GM21526 (cell line): Measurements from ENCODE around the gene RBM46.

Experiments used
- ATAC-seq: cut with Tn5 transposase; IDR thresholded peaks from one replicate; pipeline ENCODE4 v1.9.1; 2021; ENCODE audit warnings: moderate library complexity; ENCODE audit not compliant: unreplicated experiment, low FRiP score

The RBM46 gene

GRCh38 chr4:154781126-154781982 lies at the start of gene RBM46:
Gene RBM46 (plus strand): TSS chr4:154781272. CDS start chr4:154796753, 15,481 bp downstream.
- ATAC-seq: no peak

GRCh38 chr4:154731756-154732155 lies 49.3 kb upstream of the RBM46 start:
- no peak for ATAC-seq

GRCh38 chr4:154732669-154733068 lies 48.4 kb upstream of the RBM46 start:
- ATAC-seq: no peak

GRCh38 chr4:154736770-154737169 lies 44.3 kb upstream of the RBM46 start:
- ATAC-seq: no peak

GRCh38 chr4:154738426-154738825 lies 42.6 kb upstream of the RBM46 start:
- ATAC-seq: no peak

GRCh38 chr4:154739111-154739510 lies 42.0 kb upstream of the RBM46 start:
- ATAC-seq: no peak

GRCh38 chr4:154740462-154740861 lies 40.6 kb upstream of the RBM46 start:
- no peak for ATAC-seq

- ATAC-seq: no peak
Observed at GRCh38 chr4:154741131-154741665, 39.9 kb upstream of the RBM46 start.

GRCh38 chr4:154741922-154742850 lies 38.9 kb upstream of the RBM46 start:
- no peak for ATAC-seq

GRCh38 chr4:154743683-154744340 lies 37.3 kb upstream of the RBM46 start, which contains the start of gene LRAT:
Gene LRAT (plus strand): TSS chr4:154744000. CDS start chr4:154744327, 327 bp downstream.
- no peak for ATAC-seq

- ATAC-seq: no peak
Observed at GRCh38 chr4:154744341-154744926, 36.6 kb upstream of the RBM46 start.

GRCh38 chr4:154757713-154758112 lies 23.4 kb upstream of the RBM46 start:
- no peak for ATAC-seq

- no peak for ATAC-seq
Observed at GRCh38 chr4:154760895-154761294, 20.2 kb upstream of the RBM46 start.

- ATAC-seq: no peak
Observed at GRCh38 chr4:154778264-154778663, 2.8 kb upstream of the RBM46 start.

GRCh38 chr4:154779362-154779947 lies 1.6 kb upstream of the RBM46 start:
- no peak for ATAC-seq

- no peak for ATAC-seq
Observed at GRCh38 chr4:154781983-154782293, 866 bp downstream of the RBM46 start.

- ATAC-seq: peak; percentile 92
Observed at GRCh38 chr4:154807042-154807630, 26.1 kb downstream of the RBM46 start.

GRCh38 chr4:154818230-154818629 lies 37.2 kb downstream of the RBM46 start:
- ATAC-seq: no peak

GRCh38 chr4:154822775-154823174 lies 41.7 kb downstream of the RBM46 start:
- ATAC-seq: no peak
